Measurements from ENCODE around the gene RNU1-2.
"Not testable (repeated sequence)": the region's sequence is repeated elsewhere in the genome, so short reads cannot be mapped to it uniquely, and the experiment has no call there.

GRCh38 chr1:16931206-16931934 lies 35.6 kb downstream of the RNU1-2 start:
- not testable (repeated sequence) for TF ChIP-seq CTCF (conservative IDR thresholded peaks at IDR 0.05; ENCODE audit: low read length); EZH2phosphoT487 (IDR thresholded peaks at IDR 0.05; ENCODE audit: borderline replicate concordance)
